ENCODE measurements around the gene TRA2A. TPM values are rescaled to one million over a fixed set of nuclear protein-coding genes. Genes with fewer than 3 reads are reported as not detected.

The TRA2A gene
- total and polyA plus RNA-seq, 10 of the 15 experiments (the other 5 are each of a cell fraction or from before 2014, with no cell fraction given), result 25.0 to 224 (median 91.3) TPM

GRCh38 chr7:23533238-23533604 is 1.4 kb upstream of the TRA2A start:
- RAD21 ChIA-PET (ENCODE audit: unreplicated experiment), result interaction anchor here (1.3 kb wide), 1 partner anchor 160 kb away, joined by 3 read pairs; no protein-coding TSS in a partner anchor
- H2AFZ ChIP-seq (ENCODE audit: control insufficient read depth, low read depth, low read length), result no peak overlapping the region
- POLR2A ChIA-PET, result interaction anchor here (1.1 to 1.3 kb wide), 2 partner anchors 100 to 260 kb away, joined by 3 to 4 read pairs; no protein-coding TSS in a partner anchor
- H3K27me3 ChIP-seq (replicated peaks in 1 of 2; ENCODE audit: control insufficient read depth in 2 of 2, insufficient read depth in 2 of 2, low read length in 1 of 2), result no peaks in the 10 kb centered on the region
- no peak for FAIRE-seq
- 0 out of 2 replicates have a peak, but pooled peaks cover 2% of the 10 kb centered on the region for H3K4me1 ChIP-seq (ENCODE audit: control insufficient read depth, insufficient read depth, low read length)
- H3K9ac ChIP-seq (ENCODE audit: control insufficient read depth, insufficient read depth, low read length), result no peak overlapping the region
- intact Hi-C loops (cut with micrococcal nuclease; ENCODE audit: unreplicated experiment) (loop anchor here (5.0 to 10.0 kb wide), 2 partner anchors 181 to 348 kb away; partner anchors contain the start of gene NUP42), in situ Hi-C loops (cut with MboI) (no loop called here)
- ATAC-seq, result no peak
- SMC1A ChIA-PET (ENCODE audit: uncharacterized antibody, unreplicated experiment), result interaction anchor here (1.7 kb wide), 1 partner anchor 11 kb away, joined by 4 read pairs; no protein-coding TSS in a partner anchor
- H3K4me2 ChIP-seq (ENCODE audit: control insufficient read depth, insufficient read depth), result no peak overlapping the region
- BruUV-seq (replicated peaks), result no TSS peak
- CTCF ChIA-PET, result interaction anchor here (1.5 kb wide), 1 partner anchor 60 kb away, joined by 6 read pairs; no protein-coding TSS in a partner anchor
- no peaks in the 10 kb centered on the region for H3K9me3 ChIP-seq (replicated peaks; ENCODE audit: control insufficient read depth, insufficient read depth, low read length)
- peaks cover 8% of the 10 kb centered on the region; the same call in 1 of the 2 replicates for H4K20me1 ChIP-seq (ENCODE audit: control insufficient read depth, insufficient read depth)
- 0 out of 4 replicates have a peak, but pooled peaks cover 0 to 3% of the 10 kb centered on the region in 2 experiments for H3K36me3 ChIP-seq (ENCODE audit: control insufficient read depth in 2 of 2, insufficient read depth in 2 of 2, low read length in 1 of 2)
- TF ChIP-seq ATF7 (IDR thresholded peaks at IDR 0.05; ENCODE audit: low read depth), result no peak
- TF ChIP-seq CTCF (IDR thresholded peaks at IDR 0.05 in 2 of 3, conservative IDR thresholded peaks at IDR 0.05 in 1 of 3; ENCODE audit: control insufficient read depth in 2 of 3, extremely low read depth in 1 of 3, insufficient read depth in 1 of 3, low read depth in 3 of 3, low read length in 3 of 3), result peak in 1 of 3 experiments; percentile 19; a peak in 1 of 6 replicates
- 90% methylated on average over 5 of the region's 5 CpGs for WGBS (ENCODE audit: insufficient coverage, insufficient replicate concordance, low lambda C conversion rate, missing lambda C conversion rate)
- H3K79me2 ChIP-seq (ENCODE audit: control insufficient read depth, insufficient read depth, low read length), result peaks cover 36% of the 10 kb centered on the region
- DNase-seq (ENCODE audit: low read depth, low spot score), result no peak
- no peak overlapping the region for H3K4me3 ChIP-seq
- no peak overlapping the region for H3K27ac ChIP-seq (ENCODE audit: control insufficient read depth, insufficient read depth)

All from GM12878 (cell line).